ENCODE results near the gene RANBP1.

RANBP1 gene

GRCh38 chr22:20108757-20109230 is 7.1 kb upstream of the RANBP1 start:
- no peak for DNase-seq (ENCODE audit: low spot score)

DNA sequence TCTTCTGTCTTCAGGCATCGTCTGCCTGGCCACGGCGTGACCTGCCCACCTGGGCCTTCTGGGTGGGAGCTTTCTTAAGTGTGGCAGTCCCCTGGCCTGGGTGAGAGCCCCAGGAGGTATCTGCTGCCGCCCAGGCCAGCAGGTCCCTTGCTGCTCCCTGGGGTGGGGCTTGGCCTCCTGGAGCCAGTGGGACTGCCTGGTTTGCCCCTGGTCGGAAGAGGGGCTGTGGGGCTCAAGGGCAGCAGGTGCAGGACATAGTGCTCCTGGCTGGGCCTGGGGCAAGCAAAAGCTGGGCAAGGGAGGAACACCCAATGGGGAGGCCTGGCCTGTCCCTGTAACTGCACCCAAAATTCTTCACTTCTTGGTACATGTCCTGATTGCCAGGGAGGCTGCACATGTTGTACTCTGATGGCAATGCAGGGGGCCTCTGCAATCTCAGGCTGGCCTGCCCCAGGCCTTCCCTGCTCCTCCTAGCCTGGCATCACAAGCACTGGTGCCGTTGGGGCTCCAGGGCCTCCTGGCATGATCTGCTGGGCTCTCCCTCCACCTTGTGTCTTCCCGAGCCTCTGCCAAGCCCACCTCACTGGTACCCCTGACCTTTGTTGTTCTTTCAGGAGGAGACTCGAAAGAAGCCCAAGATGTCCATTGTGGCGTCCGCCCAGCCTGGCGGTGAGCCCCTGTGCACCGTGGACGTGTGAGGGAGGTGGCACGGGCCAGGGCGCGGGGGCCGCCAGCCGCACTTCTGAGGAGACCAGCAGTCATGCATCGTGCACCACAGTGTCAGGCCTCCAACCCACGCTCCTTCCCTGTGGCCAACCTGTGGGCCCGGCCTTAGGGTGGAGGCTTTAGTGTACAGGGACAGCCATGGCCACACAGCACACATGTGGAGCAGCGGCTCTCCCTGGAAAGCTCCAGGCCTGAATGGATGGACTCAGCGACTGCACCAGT is 6.2 kb upstream of the RANBP1 start:
- no peak for DNase-seq (ENCODE audit: low spot score)

- DNase-seq (ENCODE audit: low spot score): no peak
Observed at GRCh38 chr22:20110359-20110985, 5.4 kb upstream of the RANBP1 start.

- DNase-seq (ENCODE audit: low spot score): peak; percentile 33
Observed at GRCh38 chr22:20111045-20111688, 4.7 kb upstream of the RANBP1 start.

GRCh38 chr22:20111689-20112622 is 3.9 kb upstream of the RANBP1 start:
- no peak for DNase-seq (ENCODE audit: low spot score)

DNA sequence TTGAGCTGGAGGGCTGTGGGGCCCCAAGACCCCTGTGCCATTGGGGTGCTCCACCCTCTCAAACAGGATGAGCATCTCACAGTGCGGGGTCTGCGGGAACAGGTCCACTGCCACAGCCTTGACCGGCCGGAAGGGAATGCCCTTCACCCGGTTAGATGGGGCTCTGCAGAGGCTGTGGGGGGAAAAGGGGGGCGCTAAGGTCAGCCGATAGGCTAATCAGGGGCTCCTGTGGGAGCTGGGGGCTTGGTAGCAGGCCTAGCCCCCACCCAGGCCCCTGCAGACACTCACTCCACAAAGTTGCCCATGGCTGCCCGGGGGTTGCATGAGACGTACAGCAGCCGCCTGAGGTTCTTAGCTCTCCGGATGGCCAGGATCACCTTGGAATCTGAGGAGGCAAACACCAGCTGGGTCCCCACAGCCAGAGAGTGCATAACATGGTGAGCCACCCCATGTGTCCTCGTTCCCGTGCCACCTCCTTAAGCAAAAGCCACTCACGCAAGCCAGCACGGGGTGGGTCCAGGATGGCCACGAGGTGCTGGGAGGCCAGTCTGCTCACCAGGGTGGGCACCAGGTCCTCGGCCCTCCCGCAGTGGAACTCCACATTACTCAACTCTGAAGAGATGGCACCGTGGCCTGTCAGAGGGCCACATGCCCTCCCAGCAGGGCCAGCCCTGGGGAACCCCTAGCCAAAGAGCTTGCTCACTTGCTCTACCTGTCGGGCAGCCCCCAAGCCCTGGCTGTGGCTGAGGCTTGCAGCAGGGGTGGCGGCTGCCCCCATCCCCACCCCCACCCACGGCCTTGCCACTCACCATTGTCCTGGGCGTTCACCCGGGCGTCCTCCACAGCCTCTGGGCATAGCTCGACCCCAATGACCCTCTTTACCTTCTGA is 3.0 kb upstream of the RANBP1 start:
- no peak for DNase-seq (ENCODE audit: low spot score)

DNA sequence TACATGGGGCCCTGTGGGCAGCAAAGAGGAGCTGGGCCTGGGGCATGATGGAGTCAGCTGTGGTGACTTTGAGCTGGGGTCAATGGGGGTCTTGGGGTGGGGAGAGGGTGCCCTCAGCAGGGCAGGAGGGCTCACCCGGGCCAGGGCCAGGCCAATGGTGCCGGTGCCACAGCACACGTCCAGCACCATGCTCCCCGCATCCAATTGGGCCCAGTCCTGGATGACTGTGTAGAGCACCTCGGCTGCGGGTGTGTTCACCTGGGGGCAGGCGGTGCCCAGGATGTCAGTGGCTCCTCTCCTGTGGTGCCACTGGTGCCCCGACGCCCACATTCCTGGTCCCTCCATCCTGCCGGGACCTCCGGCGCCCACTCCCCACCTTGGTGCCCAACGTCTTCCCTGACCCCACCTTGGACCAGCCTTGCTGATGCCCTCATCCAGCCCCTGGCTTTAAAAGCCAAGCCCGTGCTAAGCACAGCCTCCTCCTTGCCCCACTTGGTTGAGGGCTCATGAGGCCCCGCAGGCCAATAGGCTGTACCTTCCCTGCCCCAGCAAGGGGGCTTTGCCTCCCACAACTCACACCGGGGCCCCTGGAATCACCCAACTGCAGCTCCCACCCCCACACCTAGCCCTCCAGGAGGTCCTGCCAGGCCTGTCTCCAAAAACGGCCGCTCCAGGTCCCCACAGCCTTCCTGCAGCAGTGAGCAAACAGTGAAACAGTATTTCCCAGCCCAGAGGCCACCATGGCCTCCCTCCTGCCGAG is 2.2 kb upstream of the RANBP1 start:
- DNase-seq (ENCODE audit: low spot score): no peak

DNA sequence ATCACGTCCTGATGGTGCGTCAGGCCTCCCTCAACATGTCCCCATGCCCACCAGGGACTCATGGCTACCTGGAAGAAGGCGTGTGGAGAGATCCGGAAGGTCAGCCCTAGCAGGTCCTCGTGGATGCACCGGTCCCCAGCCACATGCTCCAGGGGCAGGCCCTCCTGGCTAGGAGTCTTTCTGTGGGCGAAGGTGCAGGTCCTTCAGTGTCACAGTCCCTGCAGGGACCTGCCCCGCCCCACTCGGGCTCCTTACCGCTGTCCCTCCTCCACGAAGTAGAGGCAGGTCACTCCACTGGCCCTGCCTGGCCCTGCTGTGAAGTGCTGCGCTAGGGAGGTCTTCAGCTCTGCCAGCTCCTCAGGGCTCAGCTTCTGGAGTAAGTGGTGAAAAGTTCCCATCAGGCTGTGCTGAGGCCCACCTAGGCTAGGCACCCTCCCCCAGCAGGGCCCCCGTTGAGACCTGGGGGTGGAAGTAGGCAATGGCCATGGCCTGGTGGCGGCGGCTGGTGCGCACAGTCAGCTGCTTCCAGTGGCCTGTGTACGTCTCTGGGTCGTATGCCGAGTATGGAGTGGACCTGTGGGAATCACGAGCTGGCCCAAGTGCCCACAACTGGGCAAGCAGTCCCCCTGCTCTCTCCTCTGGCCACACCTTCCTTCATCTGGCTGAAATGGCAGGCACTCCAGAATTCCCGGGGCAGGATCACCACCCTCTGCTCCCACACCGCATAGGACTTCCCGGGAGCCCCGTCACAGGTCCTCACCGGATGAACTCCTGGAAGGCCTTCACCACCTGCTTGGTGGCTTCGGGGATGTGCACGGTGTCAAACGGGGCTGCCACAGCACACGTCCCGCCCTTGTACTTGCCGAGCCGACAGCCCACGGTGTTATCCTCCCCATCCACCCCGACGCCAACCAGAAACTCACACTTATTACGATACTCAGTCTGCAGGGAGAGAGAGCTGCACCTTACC is 1.1 kb upstream of the RANBP1 start:
- DNase-seq (ENCODE audit: low spot score): no peak

- DNase-seq (ENCODE audit: low spot score): no peak
Observed at GRCh38 chr22:20116376-20116950, 559 bp downstream of the RANBP1 start.

DNA sequence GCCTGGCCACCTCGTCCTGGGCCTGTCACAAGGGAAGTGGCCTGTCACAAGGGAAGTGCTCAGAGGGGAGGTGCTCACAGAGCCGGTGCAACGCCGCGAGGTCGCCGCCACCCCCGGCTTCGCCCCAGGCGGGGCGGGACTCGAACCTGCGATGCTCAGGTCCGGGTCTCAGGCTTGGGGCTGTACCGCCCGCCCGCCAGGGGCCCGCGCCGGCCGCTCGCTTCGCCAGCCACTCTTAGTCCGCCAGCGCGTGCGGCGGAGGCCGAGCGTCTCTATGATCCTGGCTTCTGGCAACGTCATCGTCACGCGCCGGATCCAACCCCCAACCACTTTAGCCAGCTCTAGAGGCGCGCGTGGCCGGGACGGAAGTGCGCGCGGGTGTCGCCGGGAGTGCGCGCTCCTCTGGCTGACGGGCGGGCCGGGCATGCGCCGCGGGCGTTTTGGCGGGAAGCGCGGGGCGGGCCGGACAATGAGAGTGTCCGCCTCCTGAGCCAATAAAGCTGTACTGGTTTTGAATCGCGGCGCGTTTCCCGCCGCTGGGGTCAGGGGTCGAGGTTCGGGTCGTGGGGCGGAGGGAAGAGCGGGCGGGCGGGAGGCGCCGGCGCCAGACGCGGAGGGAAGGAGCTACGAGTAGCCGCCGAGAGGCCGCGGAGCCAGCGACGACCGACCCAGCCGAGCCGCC is 1.2 kb downstream of the RANBP1 start, which contains the start of gene TRMT2A:
Gene TRMT2A (minus strand): TSS at position 276 of the 682 bp plus-strand sequence. CDS start 320 bp downstream, outside the sequence.
- peak; percentile 97 for DNase-seq (ENCODE audit: low spot score)

DNA sequence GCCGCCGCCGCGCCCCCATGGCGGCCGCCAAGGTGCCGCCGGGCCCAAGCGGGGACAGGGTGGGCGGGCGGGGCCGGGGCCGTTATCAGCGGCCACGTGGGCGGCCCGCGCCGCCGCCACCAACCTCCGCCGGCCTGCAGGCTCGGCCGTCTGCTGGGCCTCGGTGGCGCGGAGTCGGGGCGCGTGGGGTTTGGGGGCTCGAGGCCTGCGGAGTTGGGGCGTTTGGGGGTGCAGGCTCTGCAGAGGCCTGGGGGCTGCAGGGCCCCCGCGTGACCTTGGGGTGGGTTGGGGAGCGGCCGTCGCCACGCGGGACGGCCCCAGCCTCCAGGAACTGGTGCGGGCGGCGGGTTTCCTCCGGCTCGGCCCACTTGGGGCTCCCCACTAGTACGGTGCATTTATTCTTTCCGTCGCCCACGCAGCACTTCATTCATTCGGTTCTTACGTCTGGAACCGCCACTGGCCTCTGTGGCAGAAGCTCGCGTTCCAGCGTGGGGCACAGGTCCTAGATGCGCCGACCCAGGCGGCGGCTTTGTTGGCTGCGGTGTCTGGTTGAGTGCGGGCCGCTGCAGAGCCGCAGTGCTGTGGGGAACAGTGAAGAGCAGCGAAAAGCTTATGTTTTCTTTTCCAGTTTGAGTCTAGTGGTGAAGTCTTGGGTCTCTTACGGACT is 1.9 kb downstream of the RANBP1 start:
- DNase-seq (ENCODE audit: low spot score): peak; percentile 33

DNA sequence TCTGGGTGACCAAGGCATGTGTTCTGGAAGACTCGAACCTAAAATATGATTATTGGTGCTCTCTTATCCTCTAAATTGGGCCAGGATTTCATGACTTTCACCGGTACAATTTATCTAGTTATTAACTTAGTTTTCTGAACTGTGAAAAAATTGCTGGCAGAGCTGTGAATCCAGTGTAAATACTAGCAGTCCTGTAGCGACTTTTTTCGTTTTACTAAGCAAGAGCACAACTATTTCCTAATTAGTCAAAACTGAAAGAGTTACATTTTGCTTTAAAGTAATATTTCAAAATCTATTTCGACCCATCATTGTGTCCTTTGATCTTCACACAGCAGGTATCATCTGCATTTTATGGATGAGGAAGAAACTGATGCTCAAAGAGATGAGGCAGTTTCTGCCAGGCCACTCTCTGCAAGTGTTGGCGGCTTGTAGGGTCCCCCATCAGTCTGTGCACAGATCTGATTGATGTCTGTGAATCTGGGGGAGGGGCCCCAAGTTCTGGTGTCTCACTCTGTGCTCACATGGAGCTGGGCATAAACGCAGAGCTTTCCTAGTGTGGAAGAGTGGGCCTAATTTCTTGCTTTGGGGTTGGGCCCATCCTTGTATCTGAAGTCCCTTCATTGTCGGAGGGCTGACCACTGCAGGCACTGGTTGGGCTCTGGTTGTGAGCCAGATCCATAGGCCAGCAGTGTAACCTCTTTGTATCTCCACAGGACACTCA is 2.6 kb downstream of the RANBP1 start:
- no peak for DNase-seq (ENCODE audit: low spot score)

DNA sequence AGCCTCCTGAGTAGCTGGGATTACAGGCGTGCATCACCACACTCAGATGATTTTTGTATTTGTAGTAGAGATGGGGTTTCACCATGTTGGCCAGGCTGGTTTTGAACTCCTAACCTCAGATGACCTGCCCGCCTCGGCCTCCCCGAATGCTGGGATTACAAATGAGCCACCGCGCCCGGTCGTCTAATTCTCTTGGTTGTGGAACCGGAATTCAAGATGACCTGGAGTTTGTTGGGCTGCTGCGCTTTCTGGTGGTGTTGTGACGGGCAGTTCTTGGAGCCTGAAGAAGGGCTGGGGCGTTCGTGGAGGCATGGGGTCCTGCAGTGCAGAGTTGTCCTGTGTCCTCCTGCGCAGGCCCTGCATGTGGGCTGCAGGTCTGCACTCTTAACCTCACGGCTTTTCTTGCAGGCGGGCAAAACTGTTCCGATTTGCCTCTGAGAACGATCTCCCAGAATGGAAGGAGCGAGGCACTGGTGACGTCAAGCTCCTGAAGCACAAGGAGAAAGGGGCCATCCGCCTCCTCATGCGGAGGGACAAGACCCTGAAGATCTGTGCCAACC is 6.0 kb downstream of the RANBP1 start:
- DNase-seq (ENCODE audit: low spot score): no peak

- no peak for DNase-seq (ENCODE audit: low spot score)
Observed at GRCh38 chr22:20123366-20124082, 7.6 kb downstream of the RANBP1 start.

- DNase-seq (ENCODE audit: low spot score): no peak
Observed at GRCh38 chr22:20124083-20124787, 8.3 kb downstream of the RANBP1 start.

Data from CD4-positive, alpha-beta T cell treated with Interleukin-2 at 100 ng/mL for 4 hours (primary cell).